Calu3 (cell line): Measurements from ENCODE around the gene IL17REL. TPM values are rescaled to one million over a fixed set of nuclear protein-coding genes. Genes with fewer than 3 reads are reported as not detected.

Source experiments
- BruUV-seq: library from RNA; stranded (reverse); fragments of 400-500 nt; replicated peaks from 2 replicates; lab custom pipeline; 2021; lab: Mats Ljungman, UMichigan
- CTCF ChIA-PET: fragments of 300-600 bp; sonication (Branson Sonifier 250); formaldehyde crosslinking; loops from one replicate; lab custom pipeline; 2022; ENCODE audit warnings: antibody characterized with exemption; lab: Charles Lee
- DNase-seq: peaks from one replicate; pipeline ENCODE4 v3.0.0; 2022
- H3K27ac Mint-ChIP-seq: one replicate; pipeline ENCODE4 v1.8.0; 2022; ENCODE audit warnings: mixed read lengths; ENCODE audit not compliant: unreplicated experiment
- H3K27me3 Mint-ChIP-seq: one replicate; pipeline ENCODE4 v1.8.0; 2022; ENCODE audit warnings: mixed read lengths; ENCODE audit not compliant: unreplicated experiment
- H3K36me3 Mint-ChIP-seq: one replicate; pipeline ENCODE4 v1.8.0; 2022; ENCODE audit warnings: mild to moderate bottlenecking, moderate library complexity, mixed read lengths; ENCODE audit not compliant: insufficient read depth, unreplicated experiment
- H3K4me1 Mint-ChIP-seq: one replicate; pipeline ENCODE4 v1.8.0; 2022; ENCODE audit warnings: mild to moderate bottlenecking, low read depth, mixed read lengths; ENCODE audit not compliant: unreplicated experiment
- H3K4me3 Mint-ChIP-seq: one replicate; pipeline ENCODE4 v1.8.0; 2022; ENCODE audit warnings: mild to moderate bottlenecking, low read depth, moderate library complexity, mixed read lengths; ENCODE audit not compliant: unreplicated experiment
- H3K9me3 Mint-ChIP-seq: one replicate; pipeline ENCODE4 v1.8.0; 2022; ENCODE audit warnings: low read depth, mixed read lengths; ENCODE audit not compliant: unreplicated experiment
- CTCF ChIP-seq: fragments of 200-600 bp; IDR thresholded peaks from one replicate; pipeline ENCODE4 v1.8.0; 2022; ENCODE audit warnings: antibody characterized with exemption; ENCODE audit not compliant: unreplicated experiment
- intact Hi-C: fragments of 100-400 bp; cut with micrococcal nuclease; formaldehyde crosslinking; loops from one replicate; pipeline ENCODE4 v1.10.0; 2022; ENCODE audit not compliant: unreplicated experiment
- total RNA-seq: library from RNA; stranded (reverse); gene quantifications from 2 replicates; pipeline ENCODE4 v1.2.3, GENCODE V29; 2022

The IL17REL gene
- total RNA-seq, 1 experiment from 2014 or later = not detected

GRCh38 chr22:49999063-49999945 is 13.3 kb downstream of the IL17REL start:
- H3K4me3 Mint-ChIP-seq = no peak overlapping the region
- no peaks in the 10 kb centered on the region for H3K27me3 Mint-ChIP-seq
- no peak for DNase-seq
- no peaks in the 10 kb centered on the region for H3K9me3 Mint-ChIP-seq
- no peak overlapping the region for H3K27ac Mint-ChIP-seq
- H3K4me1 Mint-ChIP-seq = no peaks in the 10 kb centered on the region
- intact Hi-C loops = no loop called here
- CTCF ChIA-PET = no interaction called here
- no peak for TF ChIP-seq CTCF
- BruUV-seq = no TSS peak
- peaks cover 10% of the 10 kb centered on the region for H3K36me3 Mint-ChIP-seq

- BruUV-seq = no TSS peak
- TF ChIP-seq CTCF = no peak
- no peaks in the 10 kb centered on the region for H3K4me1 Mint-ChIP-seq
- CTCF ChIA-PET = no interaction called here
- DNase-seq = no peak
- no peaks in the 10 kb centered on the region for H3K27me3 Mint-ChIP-seq
- H3K36me3 Mint-ChIP-seq = peaks cover 10% of the 10 kb centered on the region
- H3K4me3 Mint-ChIP-seq = no peak overlapping the region
- no peaks in the 10 kb centered on the region for H3K9me3 Mint-ChIP-seq
- no peak overlapping the region for H3K27ac Mint-ChIP-seq
- intact Hi-C loops = no loop called here
These were observed 13.9 kb downstream of the IL17REL start for GRCh38 chr22:49998718-49999062.

- DNase-seq = no peak
- BruUV-seq = no TSS peak
- no peaks in the 10 kb centered on the region for H3K27me3 Mint-ChIP-seq
- no peaks in the 10 kb centered on the region for H3K9me3 Mint-ChIP-seq
- peaks cover 10% of the 10 kb centered on the region for H3K36me3 Mint-ChIP-seq
- CTCF ChIA-PET = no interaction called here
- no peak overlapping the region for H3K27ac Mint-ChIP-seq
- H3K4me1 Mint-ChIP-seq = peaks cover 3% of the 10 kb centered on the region
- no peak overlapping the region for H3K4me3 Mint-ChIP-seq
- no peak for TF ChIP-seq CTCF
- intact Hi-C loops = no loop called here
These were observed 14.4 kb downstream of the IL17REL start for GRCh38 chr22:49997932-49998717.

GRCh38 chr22:49997251-49997599 is 15.3 kb downstream of the IL17REL start:
- Mint-ChIP-seq H3K4me3 (no peak overlapping the region), H3K27ac (no peak overlapping the region), H3K27me3 (no peaks in the 10 kb centered on the region), H3K9me3 (no peaks in the 10 kb centered on the region), H3K4me1 (peaks cover 6% of the 10 kb centered on the region), H3K36me3 (peaks cover 10% of the 10 kb centered on the region)
- CTCF ChIA-PET = interaction anchor here (1.0 to 2.0 kb wide), 2 partner anchors 14 to 67 kb away, joined by 3 to 8 read pairs; no protein-coding TSS in a partner anchor
- peak; percentile 72 for DNase-seq
- no peak for TF ChIP-seq CTCF
- intact Hi-C loops = no loop called here
- no TSS peak for BruUV-seq
